HCT116 (cell line): ENCODE measurements around the gene SPEN. TPM values are rescaled to one million over a fixed set of nuclear protein-coding genes. Genes with fewer than 3 reads are reported as not detected.

ENCODE experiments used
- ATAC-seq: fragments of 200-7000 bp; cut with Tn5 transposase; 2 replicates; pipeline ENCODE4 v1.9.1; 2020; ENCODE audit warnings: mild to moderate bottlenecking, moderate library complexity
- BruUV-seq: library from RNA; stranded (reverse); fragments of 400-500 nt; replicated peaks from 2 replicates; lab custom pipeline; 2021; lab: Mats Ljungman, UMichigan
- CTCF ChIA-PET: fragments of 300-600 bp; sonication (Branson Sonifier 250); formaldehyde crosslinking; loops from one replicate; lab custom pipeline; 2021; ENCODE audit warnings: antibody characterized with exemption; lab: Charles Lee
- POLR2A ChIA-PET: fragments of 300-600, 350-600 bp; sonication (Branson Sonifier 250); formaldehyde crosslinking; loops from one replicate; lab custom pipeline; 2021; ENCODE audit warnings: antibody characterized with exemption; lab: Charles Lee
- RAD21 ChIA-PET, 2 experiments: fragments of 300-600 bp; sonication (Branson Sonifier 250); formaldehyde crosslinking; loops; one replicate each; lab custom pipeline; 2023; ENCODE audit warnings: low total read pairs in 2 of 2; ENCODE audit not compliant: uncharacterized antibody in 2 of 2, unreplicated experiment in 2 of 2, low non-redundant PET in 1 of 2; lab: Charles Lee
- DNase-seq: peaks from one replicate; pipeline ENCODE4 v3.0.0-alpha.2; 2010; ENCODE audit warnings: low read depth, low spot score
- H2AFZ ChIP-seq: fragments of 200-600 bp; shearing (Covaris generic), sonication (generic); 2 replicates; pipeline ENCODE4 v1.6.1; 2017; ENCODE audit warnings: low read depth, mixed run types, mixed read lengths, antibody characterized with exemption, low read length; ENCODE audit not compliant: poor library complexity, severe bottlenecking
- H3K27ac ChIP-seq: 2 replicates; pipeline ENCODE4 v1.5.1; 2012; ENCODE audit warnings: low read depth, low read length
- H3K27me3 ChIP-seq: fragments of 200-600 bp; sonication (generic); 2 replicates; pipeline ENCODE4 v1.6.1; 2016; ENCODE audit warnings: mixed run types, low read length, mixed read lengths; ENCODE audit not compliant: insufficient read depth
- H3K36me3 ChIP-seq, 2 experiments: fragments of 200-500 bp in 1 of 2; fragments of 200-600 bp in 1 of 2; sonication (Bioruptor generic) in 1 of 2; sonication (generic) in 1 of 2; 2 replicates each; pipeline versions ENCODE4 v1.5.1 to v1.6.1; 2014 to 2016; ENCODE audit warnings: low read length in 2 of 2, inconsistent platforms in 1 of 2, mixed read lengths in 1 of 2, mixed run types in 1 of 2; ENCODE audit not compliant: insufficient read depth in 2 of 2, control insufficient read depth in 1 of 2
- H3K4me1 ChIP-seq, 2 experiments: fragments of 200-600 bp in 1 of 2; sonication (generic) in 1 of 2; 2 replicates each; pipeline versions ENCODE4 v1.5.1 to v1.6.1; 2012 to 2017; ENCODE audit warnings: low read length in 2 of 2, inconsistent platforms in 1 of 2, mild to moderate bottlenecking in 1 of 2, mixed read lengths in 1 of 2, mixed run types in 1 of 2, moderate library complexity in 1 of 2; ENCODE audit not compliant: insufficient read depth in 2 of 2, control insufficient read depth in 1 of 2
- H3K4me2 ChIP-seq: fragments of 200-600 bp; sonication (generic); 2 replicates; pipeline ENCODE4 v1.6.1; 2017; ENCODE audit warnings: mixed run types, low read length, mixed read lengths
- H3K4me3 ChIP-seq, 2 experiments: fragments of 200-600 bp in 1 of 2; sonication (generic) in 1 of 2; replicated peaks in 1 of 2; 2 replicates each; pipeline ENCODE4 v1.5.1; 2011 to 2016; ENCODE audit warnings: low read length in 2 of 2, control low read depth in 1 of 2, low read depth in 1 of 2, mild to moderate bottlenecking in 1 of 2, mixed read lengths in 1 of 2, mixed run types in 1 of 2
- H3K79me2 ChIP-seq: fragments of 200-600 bp; sonication (generic); 2 replicates; pipeline ENCODE4 v1.6.1; 2017; ENCODE audit warnings: mild to moderate bottlenecking, mixed run types, low read length, moderate library complexity, mixed read lengths; ENCODE audit not compliant: insufficient read depth
- H3K9ac ChIP-seq: fragments of 200-600 bp; sonication (generic); 2 replicates; pipeline ENCODE4 v1.6.1; 2016; ENCODE audit warnings: low read length, mixed read lengths
- H3K9me2 ChIP-seq: fragments of 200-600 bp; sonication (generic), shearing (Covaris generic); 2 replicates; pipeline ENCODE4 v1.6.1; 2017; ENCODE audit warnings: mixed run types, mild to moderate bottlenecking, moderate library complexity; ENCODE audit not compliant: insufficient read depth
- H3K9me3 ChIP-seq, 2 experiments: fragments of 200-500 bp in 1 of 2; fragments of 200-600 bp in 1 of 2; sonication (Bioruptor generic) in 1 of 2; sonication (generic) in 1 of 2; 2 replicates each; pipeline ENCODE4 v1.6.1; 2014 to 2017; ENCODE audit warnings: low read length in 2 of 2, mixed read lengths in 2 of 2, inconsistent platforms in 1 of 2, low read depth in 1 of 2, mild to moderate bottlenecking in 1 of 2, mixed run types in 1 of 2, moderate library complexity in 1 of 2; ENCODE audit not compliant: control insufficient read depth in 1 of 2, insufficient read depth in 1 of 2
- H4K20me1 ChIP-seq: fragments of 200-600 bp; sonication (generic), shearing (Covaris generic); 2 replicates; pipeline ENCODE4 v1.6.1; 2017; ENCODE audit warnings: mixed run types, mild to moderate bottlenecking, moderate library complexity; ENCODE audit not compliant: insufficient read depth
- CBX3 ChIP-seq: IDR thresholded peaks from 2 replicates; pipeline ENCODE4 v1.6.1; 2012; ENCODE audit warnings: low read depth
- CEBPB ChIP-seq: IDR thresholded peaks from 2 replicates; pipeline ENCODE4 v1.6.1; 2012; ENCODE audit warnings: low read depth
- CTCF ChIP-seq, 3 experiments: fragments of 200-600 bp in 1 of 3; sonication (generic) in 1 of 3; IDR thresholded peaks in 2 of 3; conservative IDR thresholded peaks in 1 of 3; 2 replicates each; pipeline ENCODE4 v1.5.1; 2012 to 2017; ENCODE audit warnings: low read depth in 2 of 3, low read length in 2 of 3, antibody characterized with exemption in 1 of 3, borderline replicate concordance in 1 of 3, control low read depth in 1 of 3, mild to moderate bottlenecking in 1 of 3, mixed read lengths in 1 of 3, mixed run types in 1 of 3, moderate library complexity in 1 of 3; ENCODE audit not compliant: insufficient read depth in 1 of 3
- EGR1 ChIP-seq: IDR thresholded peaks from 2 replicates; pipeline ENCODE4 v1.6.1; 2012; ENCODE audit warnings: low read depth
- EZH2 ChIP-seq: fragments of 200-600 bp; sonication (generic); IDR thresholded peaks from 2 replicates; pipeline ENCODE4 v1.6.1; 2017; ENCODE audit warnings: antibody characterized with exemption, mixed run types
- FOSL1 ChIP-seq: IDR thresholded peaks from 2 replicates; pipeline ENCODE4 v1.6.1; 2012; ENCODE audit warnings: low read depth
- POLR2A ChIP-seq: IDR thresholded peaks from 2 replicates; pipeline ENCODE4 v1.7.0; 2011; ENCODE audit warnings: borderline replicate concordance; ENCODE audit not compliant: insufficient read depth, insufficient read length; ENCODE audit errors: extremely low read depth
- POLR2AphosphoS5 ChIP-seq: IDR thresholded peaks from 2 replicates; pipeline ENCODE4 v1.6.1; 2011; ENCODE audit warnings: mild to moderate bottlenecking, low read depth, low read length, moderate library complexity
- RAD21 ChIP-seq: IDR thresholded peaks from 2 replicates; pipeline ENCODE4 v1.6.1; 2012; ENCODE audit warnings: low read depth, mild to moderate bottlenecking
- ZBTB33 ChIP-seq: IDR thresholded peaks from 2 replicates; pipeline ENCODE4 v1.6.1; 2011; ENCODE audit warnings: mild to moderate bottlenecking, low read length, moderate library complexity; ENCODE audit not compliant: insufficient replicate concordance; ENCODE audit errors: extremely low read depth
- ZFX ChIP-seq: fragments of 450-650 bp; IDR thresholded peaks from 2 replicates; pipeline ENCODE4 v1.6.1; 2017
- intact Hi-C: fragments of 100-400 bp; cut with micrococcal nuclease; formaldehyde crosslinking; loops from 2 replicates; pipeline ENCODE4 v1.10.0; 2022
- total RNA-seq: library from RNA; stranded (reverse); gene quantifications from one replicate; pipeline ENCODE4 v1.2.1, GENCODE V29; 2021; ENCODE audit not compliant: unreplicated experiment
- TF ChIP-seq, protein P1 (sequence below): IDR thresholded peaks from 2 replicates; pipeline ENCODE4 v1.6.1; 2012

SPEN gene
- total RNA-seq, 1 experiment from 2014 or later, result 58.6 TPM

DNA sequence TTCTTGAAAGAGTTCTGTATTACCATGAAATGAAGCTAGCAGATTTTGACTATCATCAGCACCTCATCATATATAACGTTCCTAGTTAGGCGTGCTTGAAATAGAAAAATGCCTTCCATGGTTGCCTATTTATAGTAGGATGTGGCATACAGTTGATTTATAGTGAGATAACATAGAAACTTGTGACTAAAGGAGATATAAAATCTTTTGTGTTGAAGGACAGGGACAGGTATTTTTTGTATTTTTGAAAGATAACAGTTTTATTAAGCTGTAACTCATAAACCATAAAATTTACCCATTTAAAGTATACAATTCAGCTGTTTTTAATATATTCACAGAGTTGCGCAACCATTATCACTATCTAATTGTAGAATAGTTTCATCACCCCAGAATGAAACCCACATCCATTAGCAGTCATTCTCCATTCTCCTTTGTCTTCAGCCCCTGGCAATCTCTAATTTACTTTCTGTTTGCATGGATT lies 19.3 kb downstream of the SPEN start:
- H2AFZ ChIP-seq, result no peak overlapping the region
- no peak overlapping the region for H3K4me2 ChIP-seq
- ChIA-PET POLR2A (no interaction called here), RAD21 (no interaction called here), CTCF (interaction anchor here (0.7 kb wide), 1 partner anchor 51 kb away, joined by 4 read pairs; no protein-coding TSS in a partner anchor)
- no peaks in the 10 kb centered on the region for H3K9me2 ChIP-seq
- no peak overlapping the region for H3K4me3 ChIP-seq
- no TSS peak for BruUV-seq
- H3K4me1 ChIP-seq, result no peaks in the 10 kb centered on the region
- H3K36me3 ChIP-seq, result no peaks in the 10 kb centered on the region
- no peaks in the 10 kb centered on the region for H3K27me3 ChIP-seq
- intact Hi-C loops, result no loop called here
- no peak for TF ChIP-seq EGR1
- no peak for TF ChIP-seq POLR2AphosphoS5
- TF ChIP-seq CEBPB, result peak; percentile 74
- TF ChIP-seq, protein P1, sequence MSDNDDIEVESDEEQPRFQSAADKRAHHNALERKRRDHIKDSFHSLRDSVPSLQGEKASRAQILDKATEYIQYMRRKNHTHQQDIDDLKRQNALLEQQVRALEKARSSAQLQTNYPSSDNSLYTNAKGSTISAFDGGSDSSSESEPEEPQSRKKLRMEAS, result no peak
- TF ChIP-seq CTCF (IDR thresholded peaks at IDR 0.05 in 2 of 3, conservative IDR thresholded peaks at IDR 0.05 in 1 of 3; ENCODE audit: borderline replicate concordance in 1 of 3, insufficient read depth in 1 of 3, low read depth in 2 of 3, low read length in 2 of 3), result no peak
- no peak for TF ChIP-seq ZFX
- TF ChIP-seq POLR2A, result no peak
- no peaks in the 10 kb centered on the region for H3K9me3 ChIP-seq
- peaks cover 19% of the 10 kb centered on the region for H4K20me1 ChIP-seq
- ATAC-seq (no peak), DNase-seq (no peak)
- no peak overlapping the region for H3K27ac ChIP-seq
- H3K79me2 ChIP-seq, result peaks cover 100% of the 10 kb centered on the region
- no peak overlapping the region for H3K9ac ChIP-seq

- RAD21 ChIA-PET, result no interaction called here
- Histone ChIP-seq H3K9me3 (no peaks in the 10 kb centered on the region), H3K36me3 (no peaks in the 10 kb centered on the region), H3K4me3 (no peak overlapping the region), H4K20me1 (peaks cover 20% of the 10 kb centered on the region), H3K27ac (no peak overlapping the region)
- no TSS peak for BruUV-seq
- TF ChIP-seq FOSL1, result no peak
- TF ChIP-seq CBX3, result no peak
- TF ChIP-seq, protein P1, result no peak
- no peak for TF ChIP-seq EZH2
- no peak for TF ChIP-seq POLR2A
- no peak for TF ChIP-seq RAD21
- no peak for TF ChIP-seq ZBTB33
- TF ChIP-seq POLR2AphosphoS5, result no peak
- TF ChIP-seq, all 23 proteins: peak for 0
- Histone ChIP-seq H3K79me2 (peaks cover 100% of the 10 kb centered on the region), H2AFZ (no peak overlapping the region), H3K9me2 (no peaks in the 10 kb centered on the region), H3K9ac (no peak overlapping the region), H3K4me2 (no peak overlapping the region), H3K4me1 (no peaks in the 10 kb centered on the region), H3K27me3 (no peaks in the 10 kb centered on the region)
- ATAC-seq (no peak), DNase-seq (no peak)
- intact Hi-C loops, result no loop called here
- ChIA-PET CTCF (no interaction called here), POLR2A (no interaction called here)
These were observed 19.8 kb downstream of the SPEN start for GRCh38 chr1:15867288-15867687.
